Panc1 (cell line): ENCODE results near the gene GSTO2. TPM values are rescaled to one million over a fixed set of nuclear protein-coding genes. Genes with fewer than 3 reads are reported as not detected.
A peak's percentile ranks its signal among the peaks of the same experiment; 100 is the strongest.

Experiments
- ATAC-seq: fragments of 200-7000 bp; cut with Tn5 transposase; 2 replicates; pipeline ENCODE4 v1.9.1; 2020; ENCODE audit warnings: mild to moderate bottlenecking, moderate library complexity
- BruUV-seq: library from RNA; stranded (reverse); fragments of 400-500 nt; replicated peaks from 2 replicates; lab custom pipeline; 2021; lab: Mats Ljungman, UMichigan
- CTCF ChIA-PET: fragments of 300-600 bp; sonication (Branson Sonifier 250); formaldehyde crosslinking; loops from one replicate; lab custom pipeline; 2022; ENCODE audit warnings: antibody characterized with exemption; lab: Charles Lee
- POLR2A ChIA-PET: fragments of 300-600 bp; sonication (Branson Sonifier 250); formaldehyde crosslinking; loops from one replicate; lab custom pipeline; 2022; ENCODE audit warnings: antibody characterized with exemption; lab: Charles Lee
- DNase-seq: peaks from one replicate; pipeline ENCODE4 v3.0.0-alpha.2; 2010; ENCODE audit warnings: low read depth, low spot score
- H3K27ac ChIP-seq: 2 replicates; pipeline ENCODE4 v1.5.1; 2011; ENCODE audit warnings: mild to moderate bottlenecking, low read length, inconsistent platforms
- H3K27me3 ChIP-seq: fragments of 200-500 bp; sonication (Bioruptor generic); 2 replicates; pipeline ENCODE4 v1.6.0; 2014; ENCODE audit warnings: low read length, inconsistent platforms; ENCODE audit not compliant: control insufficient read depth, insufficient read depth
- H3K36me3 ChIP-seq: fragments of 200-500 bp; sonication (Bioruptor generic); 2 replicates; pipeline ENCODE4 v1.5.1; 2014; ENCODE audit warnings: inconsistent platforms, mild to moderate bottlenecking, low read length, moderate library complexity; ENCODE audit not compliant: control insufficient read depth, insufficient read depth
- H3K4me1 ChIP-seq: 2 replicates; pipeline ENCODE4 v1.5.1; 2011; ENCODE audit warnings: inconsistent platforms, mild to moderate bottlenecking, low read length, moderate library complexity; ENCODE audit not compliant: control insufficient read depth, insufficient read depth
- H3K4me3 ChIP-seq, 2 experiments: 2 replicates each; pipeline ENCODE4 v1.5.1; 2011 to 2012; ENCODE audit warnings: low read depth in 2 of 2, low read length in 2 of 2, mild to moderate bottlenecking in 2 of 2, inconsistent platforms in 1 of 2, moderate library complexity in 1 of 2
- H3K9me3 ChIP-seq: fragments of 200-500 bp; sonication (Bioruptor generic); 2 replicates; pipeline ENCODE4 v1.5.1; 2014; ENCODE audit warnings: low read depth, mild to moderate bottlenecking, inconsistent platforms, low read length, moderate library complexity; ENCODE audit not compliant: control insufficient read depth, insufficient read depth
- CTCF ChIP-seq: fragments of 450-650 bp; IDR thresholded peaks from 2 replicates; pipeline ENCODE4 v1.5.1; 2017; ENCODE audit warnings: mild to moderate bottlenecking
- POLR2AphosphoS5 ChIP-seq: IDR thresholded peaks from 2 replicates; pipeline ENCODE4 v1.6.1; 2012; ENCODE audit warnings: mild to moderate bottlenecking, low read depth, low read length, moderate library complexity
- REST ChIP-seq, 2 experiments: IDR thresholded peaks; 2 replicates each; pipeline ENCODE4 v1.6.1; 2011 to 2012; ENCODE audit warnings: low read depth in 2 of 2, control low read depth in 1 of 2, low read length in 1 of 2, mild to moderate bottlenecking in 1 of 2, moderate library complexity in 1 of 2; ENCODE audit not compliant: insufficient read depth in 1 of 2
- SIN3A ChIP-seq: IDR thresholded peaks from 2 replicates; pipeline ENCODE4 v1.6.1; 2012; ENCODE audit warnings: low read depth, mild to moderate bottlenecking, low read length, moderate library complexity, borderline replicate concordance; ENCODE audit not compliant: insufficient read depth
- TCF7L2 ChIP-seq: IDR thresholded peaks from 2 replicates; pipeline ENCODE4 v1.6.1; 2011; ENCODE audit warnings: mild to moderate bottlenecking, low read depth, low read length, inconsistent platforms
- in situ Hi-C: cut with HindIII; loops from 2 replicates; pipeline ENCODE4 v1.10.0; 2016; ENCODE audit warnings: low sequenced_read_pairs, low pct_unique_long_range_greater_than_20kb
- intact Hi-C: fragments of 100-400 bp; cut with micrococcal nuclease; formaldehyde crosslinking; loops from one replicate; pipeline ENCODE4 v1.10.0; 2022; ENCODE audit not compliant: unreplicated experiment
- total RNA-seq: library from RNA; stranded (reverse); gene quantifications from one replicate; pipeline ENCODE4 v1.2.1, GENCODE V29; 2021; ENCODE audit not compliant: unreplicated experiment

GSTO2 gene
- total RNA-seq, 1 experiment from 2014 or later = 28.5 TPM

GRCh38 chr10:104322416-104322782 is 53.4 kb downstream of the GSTO2 start:
- no peak overlapping the region for H3K4me3 ChIP-seq

GRCh38 chr10:104323085-104323484 is 54.1 kb downstream of the GSTO2 start:
- in situ Hi-C loops = no loop called here

More at GRCh38 chr10:104322416-104322782, 53.4 kb downstream of the GSTO2 start:
- Histone ChIP-seq H3K27ac (peak overlapping the region; percentile 60), H3K36me3 (no peaks in the 10 kb centered on the region), H3K27me3 (no peaks in the 10 kb centered on the region), H3K9me3 (no peaks in the 10 kb centered on the region), H3K4me1 (peaks cover 92% of the 10 kb centered on the region)
- intact Hi-C loops (no loop called here), in situ Hi-C loops (no loop called here)
- no peak for ATAC-seq
- no peak for DNase-seq
- POLR2A ChIA-PET = no interaction called here
- CTCF ChIA-PET = no interaction called here
- TF ChIP-seq SIN3A (no peak), TCF7L2 (no peak), CTCF (no peak), POLR2AphosphoS5 (no peak), REST (IDR thresholded peaks at IDR 0.05; ENCODE audit: insufficient read depth in 1 of 2, low read depth in 2 of 2, low read length in 1 of 2) (no peak)
- no TSS peak for BruUV-seq

More at GRCh38 chr10:104323085-104323484, 54.1 kb downstream of the GSTO2 start:
- ATAC-seq (no peak), DNase-seq (no peak)
- no peaks in the 10 kb centered on the region for H3K36me3 ChIP-seq
- CTCF ChIA-PET = no interaction called here
- no peaks in the 10 kb centered on the region for H3K27me3 ChIP-seq
- no TSS peak for BruUV-seq
- no peak overlapping the region for H3K4me3 ChIP-seq
- no peak for TF ChIP-seq TCF7L2
- TF ChIP-seq CTCF = no peak
- no peak for TF ChIP-seq POLR2AphosphoS5
- TF ChIP-seq SIN3A = no peak
- TF ChIP-seq REST (IDR thresholded peaks at IDR 0.05; ENCODE audit: insufficient read depth in 1 of 2, low read depth in 2 of 2, low read length in 1 of 2) = no peak
- POLR2A ChIA-PET = no interaction called here
- H3K9me3 ChIP-seq = no peaks in the 10 kb centered on the region
- H3K4me1 ChIP-seq = peaks cover 92% of the 10 kb centered on the region
- peak overlapping the region; percentile 60 for H3K27ac ChIP-seq
- intact Hi-C loops = no loop called here
